Measurements from ENCODE around the gene PLEK.
A peak's percentile ranks its signal among the peaks of the same experiment; 100 is the strongest.
"Not testable (repeated sequence)": the region's sequence is repeated elsewhere in the genome, so short reads cannot be mapped to it uniquely, and the experiment has no call there.

Gene PLEK

GRCh38 chr2:68367953-68368653 is 3.0 kb downstream of the PLEK start:
- Histone ChIP-seq H3K27ac (ENCODE audit: low read depth, low read length) (peak overlapping the region; percentile 79), H3K27me3 (ENCODE audit: control insufficient read depth in 5 of 5, insufficient read depth in 4 of 5, low read length in 5 of 5) (no peaks in the 10 kb centered on the region), H3K9me3 (ENCODE audit: control insufficient read depth in 5 of 5, low read length in 5 of 5) (no peaks in the 10 kb centered on the region), H3K36me3 (ENCODE audit: control insufficient read depth in 5 of 5, insufficient read depth in 5 of 5, low read length in 5 of 5) (no peaks in the 10 kb centered on the region), H3K4me3 (ENCODE audit: low read depth in 1 of 5, low read length in 5 of 5) (peak overlapping the region in 3 of 5 donors; percentile 6 to 64 (median 33)), H3K9ac (ENCODE audit: low read length in 5 of 5) (peak overlapping the region in 3 of 5 donors; percentile 39 to 42 (median 40)), H3K4me1 (ENCODE audit: control insufficient read depth in 5 of 5, insufficient read depth in 5 of 5, low read length in 5 of 5) (peaks cover 0 to 30% (median 22%) of the 10 kb centered on the region in 5 donors)

- peak overlapping the region in 2 of 5 donors; percentile 6 to 39 for H3K9ac ChIP-seq (ENCODE audit: low read length in 5 of 5)
- H3K4me1 ChIP-seq (ENCODE audit: control insufficient read depth in 5 of 5, insufficient read depth in 5 of 5, low read length in 5 of 5): peaks cover 0 to 30% (median 18%) of the 10 kb centered on the region in 5 donors
- H3K36me3 ChIP-seq (ENCODE audit: control insufficient read depth in 5 of 5, insufficient read depth in 5 of 5, low read length in 5 of 5): no peaks in the 10 kb centered on the region
- H3K9me3 ChIP-seq (ENCODE audit: control insufficient read depth in 5 of 5, low read length in 5 of 5): no peaks in the 10 kb centered on the region
- no peaks in the 10 kb centered on the region for H3K27me3 ChIP-seq (ENCODE audit: control insufficient read depth in 5 of 5, insufficient read depth in 4 of 5, low read length in 5 of 5)
- H3K27ac ChIP-seq (ENCODE audit: low read depth, low read length): peak overlapping the region; percentile 79
- peak overlapping the region in 2 of 5 donors; percentile 19 to 33 for H3K4me3 ChIP-seq (ENCODE audit: low read depth in 1 of 5, low read length in 5 of 5)
Observed at GRCh38 chr2:68368654-68369336, 3.7 kb downstream of the PLEK start.

DNA sequence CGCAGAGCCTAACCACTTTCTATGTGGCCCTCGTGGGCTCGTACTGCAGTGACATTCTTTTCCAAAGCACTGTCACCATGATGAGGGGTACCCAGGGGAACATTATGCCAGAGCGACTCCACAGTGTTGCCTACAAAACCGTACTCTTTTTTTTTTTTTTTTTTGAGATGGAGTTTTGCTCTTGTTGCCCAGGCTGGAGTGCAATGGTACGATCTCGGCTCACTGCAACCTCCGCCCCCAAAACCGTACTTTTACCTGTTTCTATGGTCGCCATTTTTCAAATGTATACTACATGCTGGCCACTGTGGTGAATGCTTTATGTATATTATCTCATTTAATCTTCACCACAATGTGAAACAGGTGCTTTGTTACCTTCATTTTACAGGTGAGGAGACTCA is 4.3 kb downstream of the PLEK start:
- no peak overlapping the region for H3K27ac ChIP-seq (ENCODE audit: low read depth, low read length)
- H3K9ac ChIP-seq (ENCODE audit: low read length in 5 of 5): no peak overlapping the region
- peaks cover 0 to 30% (median 16%) of the 10 kb centered on the region in 5 donors for H3K4me1 ChIP-seq (ENCODE audit: control insufficient read depth in 5 of 5, insufficient read depth in 5 of 5, low read length in 5 of 5)
- no peaks in the 10 kb centered on the region for H3K36me3 ChIP-seq (ENCODE audit: control insufficient read depth in 5 of 5, insufficient read depth in 5 of 5, low read length in 5 of 5)
- H3K9me3 ChIP-seq (ENCODE audit: control insufficient read depth in 5 of 5, low read length in 5 of 5): no peaks in the 10 kb centered on the region
- H3K4me3 ChIP-seq (ENCODE audit: low read depth in 1 of 5, low read length in 5 of 5): no peak overlapping the region
- no peaks in the 10 kb centered on the region for H3K27me3 ChIP-seq (ENCODE audit: control insufficient read depth in 5 of 5, insufficient read depth in 4 of 5, low read length in 5 of 5)

GRCh38 chr2:68371138-68371537 is 6.1 kb downstream of the PLEK start:
- Histone ChIP-seq H3K27me3 (ENCODE audit: control insufficient read depth in 5 of 5, insufficient read depth in 4 of 5, low read length in 5 of 5) (no peaks in the 10 kb centered on the region), H3K27ac (ENCODE audit: low read depth, low read length) (no peak overlapping the region), H3K4me1 (ENCODE audit: control insufficient read depth in 5 of 5, insufficient read depth in 5 of 5, low read length in 5 of 5) (peaks cover 0 to 30% (median 19%) of the 10 kb centered on the region in 5 donors), H3K36me3 (ENCODE audit: control insufficient read depth in 5 of 5, insufficient read depth in 5 of 5, low read length in 5 of 5) (no peaks in the 10 kb centered on the region), H3K9ac (ENCODE audit: low read length in 5 of 5) (no peak overlapping the region), H3K9me3 (ENCODE audit: control insufficient read depth in 5 of 5, low read length in 5 of 5) (no peaks in the 10 kb centered on the region), H3K4me3 (ENCODE audit: low read depth in 1 of 5, low read length in 5 of 5) (no peak overlapping the region)

GRCh38 chr2:68371581-68371980 is 6.5 kb downstream of the PLEK start:
- Histone ChIP-seq H3K36me3 (ENCODE audit: control insufficient read depth in 5 of 5, insufficient read depth in 5 of 5, low read length in 5 of 5) (no peaks in the 10 kb centered on the region), H3K4me1 (ENCODE audit: control insufficient read depth in 5 of 5, insufficient read depth in 5 of 5, low read length in 5 of 5) (peaks cover 0 to 30% (median 19%) of the 10 kb centered on the region in 5 donors), H3K4me3 (ENCODE audit: low read depth in 1 of 5, low read length in 5 of 5) (no peak overlapping the region), H3K27me3 (ENCODE audit: control insufficient read depth in 5 of 5, insufficient read depth in 4 of 5, low read length in 5 of 5) (no peaks in the 10 kb centered on the region), H3K9ac (ENCODE audit: low read length in 5 of 5) (no peak overlapping the region), H3K9me3 (ENCODE audit: control insufficient read depth in 5 of 5, low read length in 5 of 5) (no peaks in the 10 kb centered on the region), H3K27ac (ENCODE audit: low read depth, low read length) (no peak overlapping the region)

DNA sequence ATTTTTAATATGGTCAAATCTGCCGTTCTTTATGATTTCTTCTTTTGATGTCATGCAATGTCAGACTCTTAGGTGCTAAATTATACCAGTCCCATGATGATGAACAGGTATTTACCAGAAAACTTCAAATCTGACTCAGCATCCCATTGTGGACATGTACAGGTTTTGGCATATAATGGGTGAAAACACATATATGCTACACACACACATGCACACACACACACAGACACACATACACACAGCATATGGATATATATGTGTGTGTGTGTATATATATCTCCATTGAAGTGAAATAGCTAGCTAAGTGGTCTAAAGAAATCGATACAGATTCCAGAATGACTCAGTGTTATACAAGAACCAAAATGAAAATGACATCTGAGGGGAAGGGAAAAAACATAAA is 7.4 kb downstream of the PLEK start:
- Histone ChIP-seq H3K9ac (ENCODE audit: low read length in 5 of 5) (no peak overlapping the region), H3K27ac (ENCODE audit: low read depth, low read length) (no peak overlapping the region)

DNA sequence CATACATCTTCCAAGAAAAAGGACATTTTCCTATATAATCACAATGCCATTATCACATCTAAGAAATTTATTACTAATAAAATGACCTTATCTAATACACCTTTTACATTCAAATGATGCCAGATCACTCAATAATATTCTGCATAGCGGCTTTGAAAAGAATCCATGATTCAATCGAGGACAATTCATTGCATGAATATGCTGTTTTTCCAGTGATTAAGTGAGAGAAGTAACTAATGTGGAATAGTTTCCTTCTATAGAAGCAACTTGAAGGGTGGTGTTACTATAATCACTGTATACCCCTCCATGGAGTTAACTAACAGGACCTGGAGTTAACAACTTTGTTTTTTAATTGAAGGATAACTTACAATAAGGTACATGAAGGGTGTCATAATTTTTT is 9.1 kb downstream of the PLEK start:
- no peak overlapping the region for H3K4me3 ChIP-seq (ENCODE audit: low read depth in 1 of 5, low read length in 5 of 5)
- no peak overlapping the region for H3K27ac ChIP-seq (ENCODE audit: low read depth, low read length)
- no peaks in the 10 kb centered on the region for H3K9me3 ChIP-seq (ENCODE audit: control insufficient read depth in 5 of 5, low read length in 5 of 5)
- H3K27me3 ChIP-seq (ENCODE audit: control insufficient read depth in 5 of 5, insufficient read depth in 4 of 5, low read length in 5 of 5): no peaks in the 10 kb centered on the region
- H3K4me1 ChIP-seq (ENCODE audit: control insufficient read depth in 5 of 5, insufficient read depth in 5 of 5, low read length in 5 of 5): peaks cover 0 to 10% (median 5%) of the 10 kb centered on the region in 5 donors
- no peak overlapping the region for H3K9ac ChIP-seq (ENCODE audit: low read length in 5 of 5)
- H3K36me3 ChIP-seq (ENCODE audit: control insufficient read depth in 5 of 5, insufficient read depth in 5 of 5, low read length in 5 of 5): no peaks in the 10 kb centered on the region

More for the DNA sequence above, 7.4 kb downstream of the PLEK start:
- Histone ChIP-seq H3K4me1 (ENCODE audit: control insufficient read depth in 5 of 5, insufficient read depth in 5 of 5, low read length in 5 of 5) (peaks cover 0 to 27% (median 21%) of the 10 kb centered on the region in 5 donors), H3K36me3 (ENCODE audit: control insufficient read depth in 5 of 5, insufficient read depth in 5 of 5, low read length in 5 of 5) (no peaks in the 10 kb centered on the region), H3K9me3 (ENCODE audit: control insufficient read depth in 5 of 5, low read length in 5 of 5) (no peaks in the 10 kb centered on the region), H3K4me3 (ENCODE audit: low read depth in 1 of 5, low read length in 5 of 5) (no peak overlapping the region), H3K27me3 (ENCODE audit: control insufficient read depth in 5 of 5, insufficient read depth in 4 of 5, low read length in 5 of 5) (no peaks in the 10 kb centered on the region)

GRCh38 chr2:68375582-68375981 is 10.5 kb downstream of the PLEK start:
- Histone ChIP-seq H3K27me3 (ENCODE audit: control insufficient read depth in 5 of 5, insufficient read depth in 4 of 5, low read length in 5 of 5) (no peaks in the 10 kb centered on the region), H3K9ac (ENCODE audit: low read length in 5 of 5) (no peak overlapping the region), H3K4me1 (ENCODE audit: control insufficient read depth in 5 of 5, insufficient read depth in 5 of 5, low read length in 5 of 5) (peaks cover 0 to 7% (median 4%) of the 10 kb centered on the region in 5 donors), H3K4me3 (ENCODE audit: low read depth in 1 of 5, low read length in 5 of 5) (no peak overlapping the region), H3K36me3 (ENCODE audit: control insufficient read depth in 5 of 5, insufficient read depth in 5 of 5, low read length in 5 of 5) (peaks cover 0 to 4% (median 0%) of the 10 kb centered on the region in 5 donors), H3K9me3 (ENCODE audit: control insufficient read depth in 5 of 5, low read length in 5 of 5) (no peaks in the 10 kb centered on the region), H3K27ac (ENCODE audit: low read depth, low read length) (no peak overlapping the region)

DNA sequence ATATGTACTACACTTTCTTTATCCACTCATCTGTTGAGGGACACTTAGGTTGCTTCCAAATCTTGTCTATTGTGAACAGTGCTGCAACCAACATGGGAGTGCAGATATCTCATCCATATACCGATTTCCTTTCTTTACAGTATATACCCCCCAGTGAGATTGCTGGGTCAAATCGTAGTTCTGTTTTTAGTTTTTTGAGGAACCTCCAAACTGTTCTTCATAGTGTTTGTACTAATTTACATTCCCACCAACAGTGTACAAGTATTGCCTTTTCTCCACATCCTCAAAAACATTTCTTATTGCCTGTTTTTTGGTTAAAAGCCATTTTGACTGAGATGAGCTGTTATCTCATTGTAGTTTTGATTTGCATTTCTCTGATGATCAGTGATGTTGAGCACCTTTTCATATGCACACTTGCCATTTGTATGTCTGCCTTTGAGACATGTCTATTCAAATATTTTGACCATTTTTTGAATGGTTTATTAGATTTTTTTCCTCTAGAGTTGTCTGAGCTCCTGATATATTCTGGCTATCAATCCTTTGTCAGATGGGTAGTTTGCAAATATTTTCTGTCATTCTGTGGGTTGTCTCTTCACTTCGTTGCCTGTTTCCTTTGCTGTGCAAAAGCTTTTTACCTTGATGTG is 12.2 kb downstream of the PLEK start:
- no peak overlapping the region for H3K9ac ChIP-seq (ENCODE audit: low read length in 5 of 5)
- H3K27ac ChIP-seq (ENCODE audit: low read depth, low read length): no peak overlapping the region
- H3K4me1 ChIP-seq (ENCODE audit: control insufficient read depth in 5 of 5, insufficient read depth in 5 of 5, low read length in 5 of 5): peaks cover 0 to 5% (median 3%) of the 10 kb centered on the region in 5 donors
- H3K27me3 ChIP-seq (ENCODE audit: control insufficient read depth in 5 of 5, insufficient read depth in 4 of 5, low read length in 5 of 5): no peaks in the 10 kb centered on the region
- no peaks in the 10 kb centered on the region for H3K9me3 ChIP-seq (ENCODE audit: control insufficient read depth in 5 of 5, low read length in 5 of 5)
- no peak overlapping the region for H3K4me3 ChIP-seq (ENCODE audit: low read depth in 1 of 5, low read length in 5 of 5)
- peaks cover 0 to 13% (median 4%) of the 10 kb centered on the region in 5 donors for H3K36me3 ChIP-seq (ENCODE audit: control insufficient read depth in 5 of 5, insufficient read depth in 5 of 5, low read length in 5 of 5)

- not testable (repeated sequence) for H3K27me3 ChIP-seq (ENCODE audit: control insufficient read depth in 5 of 5, insufficient read depth in 4 of 5, low read length in 5 of 5); H3K27ac ChIP-seq (ENCODE audit: low read depth, low read length); H3K9ac ChIP-seq (ENCODE audit: low read length in 5 of 5); H3K4me3 ChIP-seq (ENCODE audit: low read depth in 1 of 5, low read length in 5 of 5); H3K9me3 ChIP-seq (ENCODE audit: control insufficient read depth in 5 of 5, low read length in 5 of 5)
- H3K36me3 ChIP-seq (ENCODE audit: control insufficient read depth in 5 of 5, insufficient read depth in 5 of 5, low read length in 5 of 5): peaks cover 0 to 22% (median 4%) of the 10 kb centered on the region in 5 donors
- H3K4me1 ChIP-seq (ENCODE audit: control insufficient read depth in 5 of 5, insufficient read depth in 5 of 5, low read length in 5 of 5): peaks cover 0 to 12% (median 3%) of the 10 kb centered on the region in 5 donors
Observed at GRCh38 chr2:68378779-68379178, 13.7 kb downstream of the PLEK start.

All from subcutaneous abdominal adipose tissue (tissue), 5 donors.